ENCODE results near the gene ATG2A.
A peak's percentile ranks its signal among the peaks of the same experiment; 100 is the strongest.

ATG2A gene

GRCh38 chr11:64872790-64873488 lies 44.1 kb downstream of the ATG2A start:
- H3K36me3 ChIP-seq (ENCODE audit: control insufficient read depth, insufficient read depth, low read length), result peaks cover 33% of the 10 kb centered on the region

GRCh38 chr11:64871492-64871891 lies 45.5 kb downstream of the ATG2A start:
- Histone ChIP-seq H3K4me1 (ENCODE audit: control insufficient read depth, insufficient read depth, low read length, poor library complexity, severe bottlenecking) (peaks cover 83% of the 10 kb centered on the region), H3K4me3 (ENCODE audit: insufficient read depth, low read depth, low read length, poor library complexity, severe bottlenecking) (peak overlapping the region; percentile 52), H3K9me3 (ENCODE audit: control insufficient read depth, low read length) (no peaks in the 10 kb centered on the region), H3K27ac (ENCODE audit: insufficient read depth, low read length, poor library complexity, severe bottlenecking) (peak overlapping the region; percentile 74), H3K27me3 (replicated peaks; ENCODE audit: control insufficient read depth, insufficient read depth, low read length, poor library complexity, severe bottlenecking) (no peaks in the 10 kb centered on the region), H3K36me3 (ENCODE audit: control insufficient read depth, insufficient read depth, low read length) (peaks cover 38% of the 10 kb centered on the region)
- DNase-seq, result no peak

More at GRCh38 chr11:64872790-64873488, 44.1 kb downstream of the ATG2A start:
- no peak for DNase-seq
- H3K4me1 ChIP-seq (ENCODE audit: control insufficient read depth, insufficient read depth, low read length, poor library complexity, severe bottlenecking), result peaks cover 75% of the 10 kb centered on the region
- no peak overlapping the region for H3K4me3 ChIP-seq (ENCODE audit: insufficient read depth, low read depth, low read length, poor library complexity, severe bottlenecking)
- H3K27me3 ChIP-seq (replicated peaks; ENCODE audit: control insufficient read depth, insufficient read depth, low read length, poor library complexity, severe bottlenecking), result no peaks in the 10 kb centered on the region
- H3K9me3 ChIP-seq (ENCODE audit: control insufficient read depth, low read length), result no peaks in the 10 kb centered on the region
- H3K27ac ChIP-seq (ENCODE audit: insufficient read depth, low read length, poor library complexity, severe bottlenecking), result peak overlapping the region; percentile 74

GRCh38 chr11:64870893-64871466 lies 46.0 kb downstream of the ATG2A start:
- H3K9me3 ChIP-seq (ENCODE audit: control insufficient read depth, low read length), result no peaks in the 10 kb centered on the region
- H3K4me1 ChIP-seq (ENCODE audit: control insufficient read depth, insufficient read depth, low read length, poor library complexity, severe bottlenecking), result peaks cover 83% of the 10 kb centered on the region
- H3K27me3 ChIP-seq (replicated peaks; ENCODE audit: control insufficient read depth, insufficient read depth, low read length, poor library complexity, severe bottlenecking), result no peaks in the 10 kb centered on the region
- H3K4me3 ChIP-seq (ENCODE audit: insufficient read depth, low read depth, low read length, poor library complexity, severe bottlenecking), result peak overlapping the region; percentile 52
- DNase-seq, result no peak
- peaks cover 38% of the 10 kb centered on the region for H3K36me3 ChIP-seq (ENCODE audit: control insufficient read depth, insufficient read depth, low read length)
- peak overlapping the region; percentile 74 for H3K27ac ChIP-seq (ENCODE audit: insufficient read depth, low read length, poor library complexity, severe bottlenecking)

DNA sequence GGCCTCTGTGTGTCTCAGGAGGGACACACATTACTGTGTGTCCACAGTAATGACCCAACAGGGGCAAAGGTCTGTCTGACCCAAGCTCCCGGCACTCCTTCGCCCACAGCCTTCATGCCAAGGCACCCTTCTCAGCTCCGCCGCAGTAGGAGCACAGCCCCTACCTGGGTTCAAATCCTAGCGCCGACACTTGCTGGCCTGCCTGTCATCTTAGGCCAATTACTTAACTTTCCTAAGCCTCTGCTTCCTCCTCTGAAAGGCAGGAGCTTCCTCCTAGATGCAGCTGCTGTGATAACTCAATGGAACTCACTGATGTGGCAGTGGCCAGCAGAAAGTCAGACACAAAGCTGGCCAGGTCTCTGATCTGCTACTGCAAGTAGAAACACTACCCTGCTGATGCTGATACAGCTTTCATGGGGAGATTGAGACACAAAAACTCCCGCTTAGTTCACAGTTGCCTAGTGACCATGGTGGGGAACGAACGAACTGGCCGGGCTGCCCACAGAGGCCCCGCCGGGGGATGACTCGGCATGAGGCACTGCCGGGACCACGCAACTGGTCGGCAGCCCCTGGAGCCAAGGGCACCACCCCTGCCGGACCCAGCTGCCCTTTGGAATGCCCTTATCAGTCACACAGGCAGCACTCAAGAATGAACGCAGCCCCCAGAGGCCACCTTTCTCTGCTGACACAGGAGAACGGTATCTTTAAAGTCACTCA lies 46.7 kb downstream of the ATG2A start:
- DNase-seq, result no peak
- H3K4me3 ChIP-seq (ENCODE audit: insufficient read depth, low read depth, low read length, poor library complexity, severe bottlenecking), result peak overlapping the region; percentile 52
- H3K4me1 ChIP-seq (ENCODE audit: control insufficient read depth, insufficient read depth, low read length, poor library complexity, severe bottlenecking), result peaks cover 85% of the 10 kb centered on the region
- H3K36me3 ChIP-seq (ENCODE audit: control insufficient read depth, insufficient read depth, low read length), result peaks cover 38% of the 10 kb centered on the region
- no peaks in the 10 kb centered on the region for H3K27me3 ChIP-seq (replicated peaks; ENCODE audit: control insufficient read depth, insufficient read depth, low read length, poor library complexity, severe bottlenecking)
- H3K27ac ChIP-seq (ENCODE audit: insufficient read depth, low read length, poor library complexity, severe bottlenecking), result peak overlapping the region; percentile 74
- no peaks in the 10 kb centered on the region for H3K9me3 ChIP-seq (ENCODE audit: control insufficient read depth, low read length)

DNA sequence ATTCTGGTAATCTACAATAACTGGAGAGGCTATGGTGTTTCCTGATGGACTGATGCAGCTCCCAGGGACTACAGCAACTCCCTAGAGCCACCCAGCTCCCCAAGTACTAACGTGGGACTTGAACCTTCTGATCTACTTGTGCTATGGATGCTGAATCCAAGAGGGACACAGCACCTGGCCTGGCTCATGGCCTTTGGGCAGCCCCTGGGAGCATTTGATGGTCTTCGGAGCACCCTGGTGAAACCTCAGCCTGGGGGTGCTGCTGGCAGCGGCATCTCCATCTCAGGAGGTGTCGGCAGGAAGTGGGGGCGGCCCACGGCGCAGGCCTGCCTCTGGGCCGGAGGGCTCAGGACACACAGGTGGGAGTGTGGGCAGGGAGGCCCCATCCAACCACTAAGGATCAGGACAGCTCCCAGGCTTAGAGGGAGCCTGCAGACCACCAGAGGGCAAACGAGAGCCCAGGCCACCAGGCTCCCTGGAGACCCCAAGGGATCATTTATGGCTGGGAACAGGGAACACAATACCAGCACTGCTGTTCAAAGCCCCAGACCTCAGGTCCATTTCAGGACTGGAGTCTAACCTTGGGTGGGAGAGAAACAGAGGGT lies 47.3 kb downstream of the ATG2A start:
- H3K9me3 ChIP-seq (ENCODE audit: control insufficient read depth, low read length), result no peaks in the 10 kb centered on the region
- H3K27ac ChIP-seq (ENCODE audit: insufficient read depth, low read length, poor library complexity, severe bottlenecking), result peak overlapping the region; percentile 74
- peak overlapping the region; percentile 52 for H3K4me3 ChIP-seq (ENCODE audit: insufficient read depth, low read depth, low read length, poor library complexity, severe bottlenecking)
- no peak for DNase-seq
- no peaks in the 10 kb centered on the region for H3K27me3 ChIP-seq (replicated peaks; ENCODE audit: control insufficient read depth, insufficient read depth, low read length, poor library complexity, severe bottlenecking)
- peaks cover 86% of the 10 kb centered on the region for H3K4me1 ChIP-seq (ENCODE audit: control insufficient read depth, insufficient read depth, low read length, poor library complexity, severe bottlenecking)
- H3K36me3 ChIP-seq (ENCODE audit: control insufficient read depth, insufficient read depth, low read length), result peaks cover 37% of the 10 kb centered on the region

GRCh38 chr11:64868904-64869570 lies 48.0 kb downstream of the ATG2A start:
- Histone ChIP-seq H3K27me3 (replicated peaks; ENCODE audit: control insufficient read depth, insufficient read depth, low read length, poor library complexity, severe bottlenecking) (no peaks in the 10 kb centered on the region), H3K36me3 (ENCODE audit: control insufficient read depth, insufficient read depth, low read length) (peaks cover 31% of the 10 kb centered on the region), H3K9me3 (ENCODE audit: control insufficient read depth, low read length) (no peaks in the 10 kb centered on the region), H3K4me3 (ENCODE audit: insufficient read depth, low read depth, low read length, poor library complexity, severe bottlenecking) (peak overlapping the region; percentile 52), H3K4me1 (ENCODE audit: control insufficient read depth, insufficient read depth, low read length, poor library complexity, severe bottlenecking) (peaks cover 89% of the 10 kb centered on the region), H3K27ac (ENCODE audit: insufficient read depth, low read length, poor library complexity, severe bottlenecking) (peak overlapping the region; percentile 74)
- DNase-seq, result peak; percentile 53 to 55 (median 55)

DNA sequence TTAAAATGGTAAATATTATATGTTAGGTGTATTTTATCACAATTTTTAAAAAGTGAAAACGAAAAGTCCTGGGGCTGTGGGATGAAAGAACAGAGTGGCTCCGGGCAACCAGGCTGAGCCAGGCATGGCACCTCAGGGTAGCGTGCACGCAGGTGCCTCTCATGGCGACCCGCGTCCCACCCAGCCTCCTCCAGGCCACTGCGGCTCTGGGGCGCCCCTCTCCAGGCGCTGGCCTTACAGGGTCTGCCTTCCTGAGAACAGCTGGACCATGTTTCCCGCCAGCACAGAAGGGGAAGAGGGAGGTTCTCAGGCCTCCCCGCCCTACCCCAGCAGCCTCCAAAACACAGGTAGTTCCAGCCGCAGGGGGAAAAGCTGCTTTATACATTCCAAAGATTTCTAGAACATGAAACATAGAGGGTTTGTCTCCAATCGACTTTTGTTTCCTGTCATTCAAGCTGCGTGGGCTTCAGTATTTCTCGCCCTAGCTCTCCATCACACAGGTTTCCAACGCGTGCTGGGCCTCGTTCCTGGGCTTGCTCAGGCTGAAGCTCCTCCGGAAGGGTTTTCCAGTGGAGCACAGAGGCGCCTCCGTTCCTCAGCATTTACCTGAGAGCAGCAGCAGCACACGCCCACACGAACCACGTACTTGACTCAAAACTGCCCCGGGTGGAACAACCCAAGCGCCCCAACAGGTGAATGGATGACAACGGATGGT lies 49.1 kb downstream of the ATG2A start:
- Histone ChIP-seq H3K27me3 (replicated peaks; ENCODE audit: control insufficient read depth, insufficient read depth, low read length, poor library complexity, severe bottlenecking) (no peaks in the 10 kb centered on the region), H3K4me1 (ENCODE audit: control insufficient read depth, insufficient read depth, low read length, poor library complexity, severe bottlenecking) (peaks cover 95% of the 10 kb centered on the region), H3K4me3 (ENCODE audit: insufficient read depth, low read depth, low read length, poor library complexity, severe bottlenecking) (peak overlapping the region; percentile 52), H3K9me3 (ENCODE audit: control insufficient read depth, low read length) (no peaks in the 10 kb centered on the region), H3K27ac (ENCODE audit: insufficient read depth, low read length, poor library complexity, severe bottlenecking) (peak overlapping the region; percentile 74), H3K36me3 (ENCODE audit: control insufficient read depth, insufficient read depth, low read length) (peaks cover 27% of the 10 kb centered on the region)
- DNase-seq, result no peak

DNA sequence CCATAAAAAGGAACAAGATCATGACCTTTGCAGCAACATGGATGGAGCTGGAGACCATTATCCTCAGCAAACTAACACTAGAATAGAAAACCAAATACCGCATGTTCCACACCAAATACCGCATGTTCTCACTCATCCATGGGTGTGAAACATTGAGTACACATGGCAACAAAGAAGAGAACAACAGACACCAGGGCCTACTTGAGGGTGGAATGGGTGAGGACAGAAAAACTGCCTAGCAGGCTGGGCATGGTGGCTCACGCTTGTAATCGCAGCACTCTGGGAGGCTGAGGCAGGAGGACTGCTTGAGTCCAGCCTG lies 50.9 kb downstream of the ATG2A start:
- no peaks in the 10 kb centered on the region for H3K27me3 ChIP-seq (replicated peaks; ENCODE audit: control insufficient read depth, insufficient read depth, low read length, poor library complexity, severe bottlenecking)
- H3K4me1 ChIP-seq (ENCODE audit: control insufficient read depth, insufficient read depth, low read length, poor library complexity, severe bottlenecking), result peaks cover 97% of the 10 kb centered on the region
- H3K36me3 ChIP-seq (ENCODE audit: control insufficient read depth, insufficient read depth, low read length), result peaks cover 12% of the 10 kb centered on the region
- H3K4me3 ChIP-seq (ENCODE audit: insufficient read depth, low read depth, low read length, poor library complexity, severe bottlenecking), result no peak overlapping the region
- no peaks in the 10 kb centered on the region for H3K9me3 ChIP-seq (ENCODE audit: control insufficient read depth, low read length)
- no peak for DNase-seq
- H3K27ac ChIP-seq (ENCODE audit: insufficient read depth, low read length, poor library complexity, severe bottlenecking), result peak overlapping the region; percentile 83
